ENCODE data around the gene ZNF830.
"Not testable (repeated sequence)": the region's sequence is repeated elsewhere in the genome, so short reads cannot be mapped to it uniquely, and the experiment has no call there.

ZNF830 gene, protein sequence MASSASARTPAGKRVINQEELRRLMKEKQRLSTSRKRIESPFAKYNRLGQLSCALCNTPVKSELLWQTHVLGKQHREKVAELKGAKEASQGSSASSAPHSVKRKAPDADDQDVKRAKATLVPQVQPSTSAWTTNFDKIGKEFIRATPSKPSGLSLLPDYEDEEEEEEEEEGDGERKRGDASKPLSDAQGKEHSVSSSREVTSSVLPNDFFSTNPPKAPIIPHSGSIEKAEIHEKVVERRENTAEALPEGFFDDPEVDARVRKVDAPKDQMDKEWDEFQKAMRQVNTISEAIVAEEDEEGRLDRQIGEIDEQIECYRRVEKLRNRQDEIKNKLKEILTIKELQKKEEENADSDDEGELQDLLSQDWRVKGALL

DNA sequence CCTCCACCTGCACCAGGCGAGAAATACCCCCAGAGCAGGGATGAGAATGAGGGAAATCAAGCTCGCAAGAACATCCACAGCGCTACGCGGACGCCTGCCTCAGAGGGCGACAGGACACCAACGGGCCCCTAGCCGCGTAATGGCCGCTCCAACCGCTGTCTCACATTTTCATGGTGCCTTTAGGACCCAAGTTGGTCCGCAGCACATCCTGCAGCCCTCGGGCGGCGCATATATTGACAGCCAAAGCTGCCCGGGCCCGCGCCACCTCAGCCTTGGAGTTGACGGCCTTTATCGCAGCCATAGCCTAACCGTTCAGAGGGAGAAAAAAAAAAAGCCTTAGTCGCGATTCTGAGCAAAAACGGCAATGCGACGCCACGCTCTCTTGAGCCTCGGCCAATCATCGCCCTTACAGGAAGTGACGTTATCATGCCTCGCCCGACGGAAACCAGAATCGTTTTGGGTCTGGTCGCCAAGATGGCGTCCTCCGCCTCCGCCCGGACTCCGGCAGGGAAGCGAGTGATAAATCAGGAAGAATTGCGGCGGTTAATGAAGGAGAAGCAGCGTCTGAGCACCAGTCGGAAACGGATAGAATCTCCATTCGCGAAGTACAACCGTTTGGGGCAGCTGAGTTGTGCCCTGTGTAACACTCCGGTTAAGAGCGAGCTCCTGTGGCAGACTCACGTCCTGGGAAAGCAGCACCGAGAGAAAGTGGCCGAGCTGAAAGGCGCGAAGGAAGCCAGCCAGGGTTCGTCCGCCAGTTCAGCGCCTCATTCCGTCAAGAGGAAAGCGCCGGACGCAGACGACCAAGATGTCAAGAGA is at the start of gene ZNF830, which contains the start of gene CCT6B:
Gene ZNF830 (plus strand): TSS at position 448 of the 819 bp plus-strand sequence. CDS start 27 bp downstream, at position 475.
Gene CCT6B (minus strand): TSS at position 368 of the 819 bp plus-strand sequence. CDS start 67 bp downstream, at position 301.
- DNase-seq (ENCODE audit: low read depth in 1 of 2, low spot score in 1 of 2) = peak; percentile 74 to 87

DNA sequence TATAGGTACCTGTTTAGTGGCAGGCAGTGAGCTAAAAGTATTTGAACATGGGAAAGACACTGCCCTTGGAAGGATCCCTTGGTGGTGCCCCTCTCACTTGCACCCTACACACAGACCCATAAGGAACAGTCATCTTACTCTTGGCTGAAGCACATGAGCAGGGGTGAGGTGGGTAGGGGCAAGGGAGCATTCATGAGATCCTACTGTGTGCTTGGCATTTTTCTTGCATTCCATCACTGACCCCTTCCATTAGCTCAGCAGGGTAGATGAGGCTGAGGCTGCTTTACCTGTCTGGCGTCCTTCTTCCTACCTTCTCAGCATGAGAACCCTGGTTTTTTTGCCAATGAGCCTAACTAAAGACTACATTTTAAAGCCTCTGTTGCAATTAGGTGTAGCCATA is 48.3 kb upstream of the ZNF830 start:
- no peak for DNase-seq (ENCODE audit: low read depth in 1 of 2, low spot score in 1 of 2)

DNA sequence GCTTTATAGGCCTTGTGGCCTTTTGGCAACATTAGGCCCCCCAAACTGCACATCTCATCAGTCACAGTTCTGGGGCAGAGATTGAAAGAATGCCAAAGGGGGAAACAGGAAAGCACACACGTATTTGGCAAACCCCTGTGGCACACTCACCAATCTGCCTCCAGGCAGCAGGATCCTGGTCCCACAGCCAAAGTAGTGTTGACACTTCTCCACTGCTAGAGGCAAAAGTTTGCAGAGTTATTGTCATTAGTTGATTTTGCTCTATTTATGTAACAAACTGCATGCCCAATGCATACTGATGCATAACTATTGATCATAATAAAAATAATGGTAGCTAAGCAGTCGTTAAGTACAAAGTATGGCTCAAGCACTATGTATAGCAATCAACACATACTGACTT is 45.2 kb upstream of the ZNF830 start:
- DNase-seq (ENCODE audit: low read depth in 1 of 2, low spot score in 1 of 2) = no peak

- DNase-seq (ENCODE audit: low read depth in 1 of 2, low spot score in 1 of 2) = no peak
These were observed 44.0 kb upstream of the ZNF830 start for GRCh38 chr17:34917381-34917780.

DNA sequence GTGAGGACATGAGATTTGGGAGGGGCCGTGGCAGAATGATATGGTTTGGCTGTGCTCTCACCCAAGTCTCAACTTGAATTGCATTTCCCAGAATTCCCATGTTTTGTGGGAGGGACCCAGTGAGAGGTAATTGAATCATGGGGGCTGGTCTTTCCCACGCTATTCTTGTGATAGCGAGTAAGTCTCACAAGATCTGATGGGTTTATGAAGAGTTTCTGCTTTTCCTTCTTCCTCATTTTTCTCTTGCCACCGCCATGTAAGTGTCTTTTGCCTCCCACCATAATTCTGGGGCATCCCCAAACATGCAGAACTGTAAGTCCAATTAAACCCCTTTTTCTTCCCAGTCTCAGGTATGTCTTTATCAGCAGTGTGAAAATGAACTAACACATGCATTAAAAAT is 40.7 kb upstream of the ZNF830 start:
- DNase-seq (ENCODE audit: low read depth in 1 of 2, low spot score in 1 of 2) = no peak

- DNase-seq (ENCODE audit: low read depth in 1 of 2, low spot score in 1 of 2) = no peak
These were observed 34.7 kb upstream of the ZNF830 start for GRCh38 chr17:34926661-34927060.

DNA sequence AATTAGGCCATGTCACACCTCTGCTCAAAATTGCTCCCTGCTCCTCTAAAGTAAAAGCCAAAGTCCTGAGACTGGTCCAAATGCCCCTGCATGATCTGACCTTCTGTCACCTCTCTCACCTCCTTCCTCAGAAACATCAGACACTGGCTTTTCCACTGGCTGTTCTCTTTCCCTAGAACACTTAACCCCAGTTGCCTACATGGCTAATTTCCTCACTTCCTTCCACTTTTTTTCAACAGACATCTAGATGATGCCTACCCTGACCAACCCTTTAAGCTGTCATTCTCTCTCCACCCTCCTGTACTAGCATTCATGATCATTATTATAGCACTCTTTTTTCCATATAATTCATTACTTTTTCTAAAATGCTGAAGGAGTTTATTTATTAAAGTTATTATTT is 31.1 kb upstream of the ZNF830 start:
- no peak for DNase-seq (ENCODE audit: low read depth in 1 of 2, low spot score in 1 of 2)

- DNase-seq (ENCODE audit: low read depth in 1 of 2, low spot score in 1 of 2) = not testable (repeated sequence)
These were observed 10.6 kb upstream of the ZNF830 start for GRCh38 chr17:34950780-34951179.

GRCh38 chr17:34958438-34958837 is 2.9 kb upstream of the ZNF830 start:
- no peak for DNase-seq (ENCODE audit: low read depth in 1 of 2, low spot score in 1 of 2)

DNA sequence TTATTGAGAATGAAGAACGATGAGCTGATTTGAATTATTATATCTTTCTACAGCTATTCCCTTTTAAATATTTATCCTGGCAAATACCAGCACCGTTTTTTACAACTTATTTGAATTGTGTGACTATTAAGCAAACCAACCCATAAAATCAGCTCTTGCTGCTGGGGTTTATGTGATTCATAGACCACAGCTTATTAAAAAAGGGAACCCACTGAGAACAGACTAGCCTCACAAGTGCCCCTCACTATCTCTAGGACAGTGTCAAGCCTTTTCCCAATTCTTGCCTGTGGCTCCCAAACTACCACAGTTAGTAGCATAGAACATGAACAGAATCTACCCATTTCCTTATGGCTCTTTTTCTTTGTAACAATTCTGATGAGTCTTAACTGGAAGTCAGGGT is 12.8 kb downstream of the ZNF830 start:
- DNase-seq (ENCODE audit: low read depth in 1 of 2, low spot score in 1 of 2) = no peak

DNA sequence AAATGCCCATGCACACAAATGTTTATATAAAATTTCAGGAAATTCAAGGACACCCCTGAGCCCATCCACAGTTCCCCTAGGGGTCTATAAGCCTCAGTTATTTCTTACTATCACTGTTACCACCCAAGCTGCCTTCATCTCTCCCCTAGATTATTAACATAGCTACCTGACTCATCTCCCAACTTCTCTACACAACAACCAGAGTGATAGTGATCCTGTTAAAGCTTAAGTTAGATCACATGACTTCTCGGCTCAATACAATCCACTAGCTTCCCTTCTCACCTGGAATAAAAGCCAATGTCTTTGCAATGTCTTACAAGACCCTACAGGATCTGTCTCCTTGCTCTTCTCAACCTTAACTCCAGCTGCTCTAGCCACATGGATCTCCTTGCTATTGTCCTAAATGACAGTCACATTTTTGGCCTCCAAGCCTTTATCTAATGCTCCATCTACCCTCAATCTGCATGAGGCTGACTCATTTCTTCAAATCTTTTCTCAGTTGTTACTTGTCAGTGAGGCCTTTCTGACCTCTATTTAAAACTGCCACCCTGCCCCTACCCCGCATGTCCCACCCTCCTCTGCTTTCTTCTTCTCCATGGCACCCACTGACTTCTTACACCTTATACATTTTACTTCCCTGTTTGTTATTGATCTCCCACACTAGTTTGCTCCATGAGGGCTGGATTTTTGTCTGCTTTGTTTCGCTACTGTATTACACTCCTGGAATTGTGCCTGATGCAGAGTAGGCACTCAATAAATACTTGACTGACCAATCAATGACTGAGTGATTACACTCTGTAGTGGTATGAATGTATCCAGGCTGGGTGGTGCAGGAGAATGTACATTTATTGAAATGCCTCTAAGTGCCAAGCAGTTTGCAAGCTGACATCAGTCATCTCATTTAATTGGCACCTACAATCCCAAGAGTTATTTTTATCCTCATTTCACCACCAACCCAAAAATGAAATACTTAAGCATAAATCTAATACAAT is 13.8 kb downstream of the ZNF830 start:
- no peak for DNase-seq (ENCODE audit: low read depth in 1 of 2, low spot score in 1 of 2)

DNA sequence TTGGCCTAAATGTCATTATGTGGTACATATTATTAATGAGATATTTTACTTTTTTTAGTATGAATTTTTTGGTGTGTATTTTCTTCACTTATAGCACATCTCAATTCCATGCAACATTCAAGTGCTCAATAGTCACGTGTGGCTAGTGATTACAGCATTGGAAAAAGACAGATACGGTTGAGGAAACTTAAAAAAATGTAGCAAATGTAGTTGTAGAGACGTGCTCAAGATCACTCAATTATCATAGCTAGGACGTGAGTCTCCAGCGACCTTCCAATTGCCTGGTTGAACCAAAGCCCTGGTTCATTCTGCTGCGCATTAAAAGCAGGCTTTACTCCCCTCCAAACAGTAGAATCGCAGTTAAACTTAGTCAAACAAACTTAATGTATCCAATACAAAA is 17.8 kb downstream of the ZNF830 start:
- DNase-seq (ENCODE audit: low read depth in 1 of 2, low spot score in 1 of 2) = no peak

DNA sequence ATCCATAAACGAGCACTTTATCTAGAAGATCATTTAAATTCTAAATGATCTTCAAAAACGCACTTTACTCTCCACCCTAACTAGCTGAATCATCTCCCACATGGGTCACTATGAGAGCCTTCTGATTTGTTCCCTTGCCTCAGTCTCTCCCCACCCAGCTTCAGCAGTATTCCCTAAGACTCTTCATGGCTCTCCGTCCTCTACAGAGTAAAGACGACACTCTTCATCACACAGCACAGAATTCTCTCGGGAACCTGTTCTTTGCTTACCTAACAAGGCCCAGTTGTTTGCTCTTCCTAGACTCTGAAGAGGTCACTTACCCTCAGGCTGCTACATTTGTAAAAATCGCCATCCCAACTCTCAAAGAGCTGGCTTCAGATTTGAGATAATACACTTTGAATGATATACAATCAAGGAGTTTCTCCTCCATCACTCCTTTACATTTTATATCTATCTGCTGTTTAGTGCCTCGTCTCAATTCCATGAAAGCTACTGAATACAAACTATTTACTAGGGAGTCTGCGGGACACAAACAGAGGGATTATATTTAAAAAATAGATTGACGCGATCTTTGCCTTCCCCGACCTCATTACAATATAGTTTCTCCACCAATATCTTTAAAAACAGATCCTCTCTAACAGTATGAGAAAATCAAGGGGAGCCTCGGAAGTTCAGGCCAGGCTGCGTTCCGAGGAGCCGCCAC is 18.5 kb downstream of the ZNF830 start:
- no peak for DNase-seq (ENCODE audit: low read depth in 1 of 2, low spot score in 1 of 2)

DNA sequence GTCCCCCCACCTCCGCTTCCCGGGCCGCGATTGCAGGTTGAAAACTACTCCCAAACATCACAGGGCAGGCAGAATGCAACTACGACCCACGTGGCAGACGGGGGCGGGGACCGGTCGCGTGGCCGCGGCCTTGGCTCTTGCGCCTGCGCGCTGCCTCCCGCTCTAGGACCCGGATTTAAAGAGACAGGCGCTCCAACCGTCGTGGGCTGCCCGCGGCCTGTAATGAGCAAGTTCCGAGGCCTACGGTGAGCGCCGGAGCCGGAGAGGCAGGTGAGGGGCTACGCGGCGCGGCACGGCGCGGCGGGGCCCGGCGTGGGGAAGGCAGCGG is 19.0 kb downstream of the ZNF830 start, which contains the start of gene LIG3:
Gene LIG3 (plus strand): TSS at position 160 of the 328 bp plus-strand sequence. CDS start 2,494 bp downstream, outside the sequence.
- DNase-seq (ENCODE audit: low read depth in 1 of 2, low spot score in 1 of 2) = peak; percentile 91 to 92

GRCh38 chr17:34980681-34981537 is 19.6 kb downstream of the ZNF830 start:
- DNase-seq (ENCODE audit: low read depth in 1 of 2, low spot score in 1 of 2) = peak in 1 of 2 donors; percentile 65

- no peak for DNase-seq (ENCODE audit: low read depth in 1 of 2, low spot score in 1 of 2)
These were observed 20.4 kb downstream of the ZNF830 start for GRCh38 chr17:34981538-34982241.

GRCh38 chr17:34987232-34987631 is 25.9 kb downstream of the ZNF830 start:
- DNase-seq (ENCODE audit: low read depth in 1 of 2, low spot score in 1 of 2) = no peak

- DNase-seq (ENCODE audit: low read depth in 1 of 2, low spot score in 1 of 2) = no peak
These were observed 27.3 kb downstream of the ZNF830 start for GRCh38 chr17:34988644-34989043.

GRCh38 chr17:34989473-34989872 is 28.1 kb downstream of the ZNF830 start:
- no peak for DNase-seq (ENCODE audit: low read depth in 1 of 2, low spot score in 1 of 2)
